Measurements from ENCODE around the gene JAM3.

JAM3 gene

GRCh38 chr11:134153147-134153905 is 84.5 kb downstream of the JAM3 start:
- Histone ChIP-seq H3K4me1 (ENCODE audit: control extremely low read depth in 1 of 4, control insufficient read depth in 4 of 4, insufficient read depth in 4 of 4, low read length in 3 of 4) (no peaks in the 10 kb centered on the region), H3K27me3 (replicated peaks in 2 of 5; ENCODE audit: control insufficient read depth in 4 of 5, insufficient read depth in 5 of 5, low read length in 4 of 5) (no peaks in the 10 kb centered on the region), H3K4me3 (ENCODE audit: control insufficient read depth in 1 of 7, extremely low read depth in 1 of 7, insufficient read depth in 4 of 7, low read depth in 2 of 7, low read length in 6 of 7) (no peak overlapping the region), H3K9me3 (ENCODE audit: control extremely low read depth in 1 of 5, control insufficient read depth in 4 of 5, insufficient read depth in 2 of 5, low read depth in 1 of 5, low read length in 4 of 5) (no peaks in the 10 kb centered on the region), H3K27ac (ENCODE audit: insufficient read depth in 1 of 2, low read depth in 1 of 2, low read length in 2 of 2, poor library complexity in 1 of 2, severe bottlenecking in 2 of 2) (no peak overlapping the region), H3K36me3 (ENCODE audit: control insufficient read depth in 4 of 4, insufficient read depth in 4 of 4, low read length in 3 of 4) (peaks cover 12 to 96% (median 59%) of the 10 kb centered on the region in 4 experiments)
- ChIA-PET CTCF (interaction anchor here (0.8 to 1.9 kb wide), 4 partner anchors 9 to 105 kb away, joined by 3 to 6 read pairs (median 3); no protein-coding TSS in a partner anchor), POLR2A (no interaction called here)
- 98% methylated on average over 30 of the region's 30 CpGs for WGBS (ENCODE audit: insufficient coverage)
- DNase-seq, result no peak

- ChIA-PET CTCF (interaction anchor here (0.8 to 1.2 kb wide), 3 partner anchors 15 to 106 kb away, joined by 3 read pairs; no protein-coding TSS in a partner anchor), POLR2A (no interaction called here)
- Histone ChIP-seq H3K36me3 (ENCODE audit: control insufficient read depth in 4 of 4, insufficient read depth in 4 of 4, low read length in 3 of 4) (peaks cover 12 to 96% (median 64%) of the 10 kb centered on the region in 4 experiments), H3K27me3 (replicated peaks in 2 of 5; ENCODE audit: control insufficient read depth in 4 of 5, insufficient read depth in 5 of 5, low read length in 4 of 5) (no peaks in the 10 kb centered on the region), H3K9me3 (ENCODE audit: control extremely low read depth in 1 of 5, control insufficient read depth in 4 of 5, insufficient read depth in 2 of 5, low read depth in 1 of 5, low read length in 4 of 5) (no peaks in the 10 kb centered on the region), H3K4me1 (ENCODE audit: control extremely low read depth in 1 of 4, control insufficient read depth in 4 of 4, insufficient read depth in 4 of 4, low read length in 3 of 4) (no peaks in the 10 kb centered on the region), H3K4me3 (ENCODE audit: control insufficient read depth in 1 of 7, extremely low read depth in 1 of 7, insufficient read depth in 4 of 7, low read depth in 2 of 7, low read length in 6 of 7) (no peak overlapping the region), H3K27ac (ENCODE audit: insufficient read depth in 1 of 2, low read depth in 1 of 2, low read length in 2 of 2, poor library complexity in 1 of 2, severe bottlenecking in 2 of 2) (no peak overlapping the region)
- 96% methylated on average over 7 of the region's 11 CpGs for WGBS (ENCODE audit: insufficient coverage)
- DNase-seq, result no peak
Observed at GRCh38 chr11:134154441-134154840, 85.6 kb downstream of the JAM3 start.

GRCh38 chr11:134155456-134155855 is 86.6 kb downstream of the JAM3 start:
- CTCF ChIA-PET, result interaction anchor here (0.6 kb wide), 1 partner anchor 244 kb away, joined by 3 read pairs; no protein-coding TSS in a partner anchor
- H3K27ac ChIP-seq (ENCODE audit: insufficient read depth in 1 of 2, low read depth in 1 of 2, low read length in 2 of 2, poor library complexity in 1 of 2, severe bottlenecking in 2 of 2), result no peak overlapping the region
- WGBS (ENCODE audit: insufficient coverage), result 97% methylated on average over 9 of the region's 16 CpGs
- H3K36me3 ChIP-seq (ENCODE audit: control insufficient read depth in 4 of 4, insufficient read depth in 4 of 4, low read length in 3 of 4), result peaks cover 12 to 96% (median 66%) of the 10 kb centered on the region in 4 experiments
- POLR2A ChIA-PET, result no interaction called here
- no peak overlapping the region for H3K4me3 ChIP-seq (ENCODE audit: control insufficient read depth in 1 of 7, extremely low read depth in 1 of 7, insufficient read depth in 4 of 7, low read depth in 2 of 7, low read length in 6 of 7)
- H3K27me3 ChIP-seq (replicated peaks in 2 of 5; ENCODE audit: control insufficient read depth in 4 of 5, insufficient read depth in 5 of 5, low read length in 4 of 5), result no peaks in the 10 kb centered on the region
- no peaks in the 10 kb centered on the region for H3K4me1 ChIP-seq (ENCODE audit: control extremely low read depth in 1 of 4, control insufficient read depth in 4 of 4, insufficient read depth in 4 of 4, low read length in 3 of 4)
- DNase-seq, result no peak
- no peaks in the 10 kb centered on the region for H3K9me3 ChIP-seq (ENCODE audit: control extremely low read depth in 1 of 5, control insufficient read depth in 4 of 5, insufficient read depth in 2 of 5, low read depth in 1 of 5, low read length in 4 of 5)

GRCh38 chr11:134155946-134156865 is 87.3 kb downstream of the JAM3 start:
- Histone ChIP-seq H3K4me1 (ENCODE audit: control extremely low read depth in 1 of 4, control insufficient read depth in 4 of 4, insufficient read depth in 4 of 4, low read length in 3 of 4) (no peaks in the 10 kb centered on the region), H3K36me3 (ENCODE audit: control insufficient read depth in 4 of 4, insufficient read depth in 4 of 4, low read length in 3 of 4) (peaks cover 12 to 95% (median 67%) of the 10 kb centered on the region in 4 experiments), H3K27ac (ENCODE audit: insufficient read depth in 1 of 2, low read depth in 1 of 2, low read length in 2 of 2, poor library complexity in 1 of 2, severe bottlenecking in 2 of 2) (no peak overlapping the region), H3K4me3 (ENCODE audit: control insufficient read depth in 1 of 7, extremely low read depth in 1 of 7, insufficient read depth in 4 of 7, low read depth in 2 of 7, low read length in 6 of 7) (no peak overlapping the region), H3K9me3 (ENCODE audit: control extremely low read depth in 1 of 5, control insufficient read depth in 4 of 5, insufficient read depth in 2 of 5, low read depth in 1 of 5, low read length in 4 of 5) (no peaks in the 10 kb centered on the region), H3K27me3 (replicated peaks in 2 of 5; ENCODE audit: control insufficient read depth in 4 of 5, insufficient read depth in 5 of 5, low read length in 4 of 5) (no peaks in the 10 kb centered on the region)
- 98% methylated on average over 28 of the region's 28 CpGs for WGBS (ENCODE audit: insufficient coverage)
- ChIA-PET POLR2A (no interaction called here), CTCF (no interaction called here)
- DNase-seq, result no peak

- Histone ChIP-seq H3K27ac (ENCODE audit: insufficient read depth in 1 of 2, low read depth in 1 of 2, low read length in 2 of 2, poor library complexity in 1 of 2, severe bottlenecking in 2 of 2) (no peak overlapping the region), H3K9me3 (ENCODE audit: control extremely low read depth in 1 of 5, control insufficient read depth in 4 of 5, insufficient read depth in 2 of 5, low read depth in 1 of 5, low read length in 4 of 5) (no peaks in the 10 kb centered on the region), H3K36me3 (ENCODE audit: control insufficient read depth in 4 of 4, insufficient read depth in 4 of 4, low read length in 3 of 4) (peaks cover 4 to 98% (median 68%) of the 10 kb centered on the region in 4 experiments), H3K4me3 (ENCODE audit: control insufficient read depth in 1 of 7, extremely low read depth in 1 of 7, insufficient read depth in 4 of 7, low read depth in 2 of 7, low read length in 6 of 7) (no peak overlapping the region), H3K27me3 (replicated peaks in 2 of 5; ENCODE audit: control insufficient read depth in 4 of 5, insufficient read depth in 5 of 5, low read length in 4 of 5) (no peaks in the 10 kb centered on the region), H3K4me1 (ENCODE audit: control extremely low read depth in 1 of 4, control insufficient read depth in 4 of 4, insufficient read depth in 4 of 4, low read length in 3 of 4) (no peaks in the 10 kb centered on the region)
- POLR2A ChIA-PET, result no interaction called here
- CTCF ChIA-PET, result interaction anchor here (0.6 to 1.1 kb wide), 2 partner anchors 13 to 86 kb away, joined by 3 read pairs; no protein-coding TSS in a partner anchor
- 100% methylated on average over 2 of the region's 4 CpGs for WGBS (ENCODE audit: insufficient coverage)
- no peak for DNase-seq
Observed at GRCh38 chr11:134157451-134157850, 88.6 kb downstream of the JAM3 start.

- POLR2A ChIA-PET, result no interaction called here
Observed at GRCh38 chr11:134158023-134158422, 89.2 kb downstream of the JAM3 start.

More at GRCh38 chr11:134158023-134158422, 89.2 kb downstream of the JAM3 start:
- no peaks in the 10 kb centered on the region for H3K4me1 ChIP-seq (ENCODE audit: control extremely low read depth in 1 of 4, control insufficient read depth in 4 of 4, insufficient read depth in 4 of 4, low read length in 3 of 4)
- no peaks in the 10 kb centered on the region for H3K27me3 ChIP-seq (replicated peaks in 2 of 5; ENCODE audit: control insufficient read depth in 4 of 5, insufficient read depth in 5 of 5, low read length in 4 of 5)
- no peak overlapping the region for H3K27ac ChIP-seq (ENCODE audit: insufficient read depth in 1 of 2, low read depth in 1 of 2, low read length in 2 of 2, poor library complexity in 1 of 2, severe bottlenecking in 2 of 2)
- H3K4me3 ChIP-seq (ENCODE audit: control insufficient read depth in 1 of 7, extremely low read depth in 1 of 7, insufficient read depth in 4 of 7, low read depth in 2 of 7, low read length in 6 of 7), result no peak overlapping the region
- 100% methylated on average over 9 of the region's 9 CpGs for WGBS (ENCODE audit: insufficient coverage)
- peaks cover 4 to 98% (median 65%) of the 10 kb centered on the region in 4 experiments for H3K36me3 ChIP-seq (ENCODE audit: control insufficient read depth in 4 of 4, insufficient read depth in 4 of 4, low read length in 3 of 4)
- CTCF ChIA-PET, result interaction anchor here (0.6 to 1.1 kb wide), 2 partner anchors 14 to 85 kb away, joined by 3 read pairs; no protein-coding TSS in a partner anchor
- no peaks in the 10 kb centered on the region for H3K9me3 ChIP-seq (ENCODE audit: control extremely low read depth in 1 of 5, control insufficient read depth in 4 of 5, insufficient read depth in 2 of 5, low read depth in 1 of 5, low read length in 4 of 5)
- no peak for DNase-seq

All from common myeloid progenitor, CD34-positive (primary cell).